SK-N-SH (cell line): Measurements from ENCODE around the gene CLRN2. TPM values are rescaled to one million over a fixed set of nuclear protein-coding genes. Genes with fewer than 3 reads are reported as not detected.

ENCODE experiments used
- CTCF ChIA-PET: fragments of 300-600, 350-600 bp; formaldehyde crosslinking; extraction: SDS; loops from one replicate; lab custom pipeline; 2021; lab: Yijun Ruan, JAX
- POLR2A ChIA-PET: fragments of 350-600 bp; sonication (Branson Sonifier 250); formaldehyde crosslinking; extraction: SDS; loops from one replicate; lab custom pipeline; 2020; ENCODE audit warnings: antibody characterized with exemption, inconsistent platforms; lab: Yijun Ruan, JAX
- DNase-seq: peaks from one replicate; pipeline ENCODE4 v3.0.0; 2012
- H2AFZ ChIP-seq: fragments of 200-600 bp; sonication (generic); 2 replicates; pipeline ENCODE4 v1.8.1; 2016; ENCODE audit warnings: antibody characterized with exemption, mild to moderate bottlenecking, low read depth
- H3F3A ChIP-seq: fragments of 200-600 bp; sonication (generic); replicated peaks from 2 replicates; pipeline ENCODE3; 2016; ENCODE audit warnings: antibody characterized with exemption, mild to moderate bottlenecking; ENCODE audit not compliant: insufficient read depth
- H3K27ac ChIP-seq, 2 experiments: fragments of 200-500 bp in 1 of 2; fragments of 200-600 bp in 1 of 2; sonication (Bioruptor generic) in 1 of 2; sonication (generic), shearing (Covaris generic) in 1 of 2; 2 replicates each; pipeline versions ENCODE4 v1.5.1 to v1.6.1; 2014 to 2016; ENCODE audit warnings: low read depth in 2 of 2, inconsistent platforms in 1 of 2, low read length in 1 of 2, mild to moderate bottlenecking in 1 of 2, mixed read lengths in 1 of 2
- H3K27me3 ChIP-seq: fragments of 200-600 bp; sonication (generic), shearing (Covaris generic); 2 replicates; pipeline ENCODE4 v1.6.1; 2016; ENCODE audit warnings: mixed run types; ENCODE audit not compliant: insufficient read depth
- H3K36me3 ChIP-seq, 2 experiments: fragments of 200-500 bp in 1 of 2; fragments of 200-600 bp in 1 of 2; sonication (Bioruptor generic) in 1 of 2; sonication (generic) in 1 of 2; replicated peaks in 1 of 2; 2 replicates each; pipeline versions ENCODE3 to v1.5.1; 2014 to 2016; ENCODE audit warnings: low read length in 1 of 2, mild to moderate bottlenecking in 1 of 2; ENCODE audit not compliant: insufficient read depth in 2 of 2, control insufficient read depth in 1 of 2
- H3K4me1 ChIP-seq, 2 experiments: fragments of 200-500 bp in 1 of 2; fragments of 200-600 bp in 1 of 2; sonication (Bioruptor generic) in 1 of 2; sonication (generic), shearing (Covaris generic) in 1 of 2; 2 replicates each; pipeline versions ENCODE4 v1.5.1 to v1.6.1; 2014 to 2016; ENCODE audit warnings: low read depth in 1 of 2, low read length in 1 of 2, mixed run types in 1 of 2; ENCODE audit not compliant: insufficient read depth in 2 of 2, control insufficient read depth in 1 of 2
- H3K4me2 ChIP-seq: fragments of 200-600 bp; sonication (generic), shearing (Covaris generic); 2 replicates; pipeline ENCODE4 v1.6.1; 2017; ENCODE audit warnings: mixed run types
- H3K4me3 ChIP-seq, 2 experiments: fragments of 200-500 bp in 1 of 2; fragments of 200-600 bp in 1 of 2; sonication (Bioruptor generic) in 1 of 2; sonication (generic), shearing (Covaris generic) in 1 of 2; 2 replicates each; pipeline versions ENCODE4 v1.5.1 to v1.8.1; 2014 to 2016; ENCODE audit warnings: low read depth in 2 of 2, inconsistent platforms in 1 of 2, low read length in 1 of 2, mild to moderate bottlenecking in 1 of 2, mixed read lengths in 1 of 2, moderate library complexity in 1 of 2
- H3K79me2 ChIP-seq: fragments of 200-600 bp; sonication (generic); 2 replicates; pipeline ENCODE4 v1.8.1; 2017; ENCODE audit warnings: mild to moderate bottlenecking; ENCODE audit not compliant: insufficient read depth
- H3K9ac ChIP-seq: fragments of 200-600 bp; sonication (generic); 2 replicates; pipeline ENCODE4 v1.6.1; 2017; ENCODE audit warnings: mixed run types
- H3K9me2 ChIP-seq: fragments of 200-600 bp; sonication (generic); 2 replicates; pipeline ENCODE4 v1.6.1; 2017; ENCODE audit warnings: mixed run types
- H3K9me3 ChIP-seq: fragments of 200-600 bp; sonication (generic); 2 replicates; pipeline ENCODE4 v1.6.1; 2017; ENCODE audit warnings: mixed run types, mild to moderate bottlenecking, moderate library complexity
- H4K20me1 ChIP-seq: fragments of 200-600 bp; sonication (generic); 2 replicates; pipeline ENCODE4 v1.6.1; 2017; ENCODE audit warnings: mild to moderate bottlenecking, mixed run types; ENCODE audit not compliant: insufficient read depth
- CTCF ChIP-seq: fragments of 200-600 bp; sonication (generic); IDR thresholded peaks from 2 replicates; pipeline ENCODE4 v1.6.1; 2017; ENCODE audit warnings: antibody characterized with exemption, mild to moderate bottlenecking, moderate library complexity
- FOSL2 ChIP-seq: IDR thresholded peaks from 2 replicates; pipeline ENCODE4 v1.4.0; 2012; ENCODE audit warnings: low read depth, mild to moderate bottlenecking, moderate library complexity, borderline replicate concordance
- GABPA ChIP-seq: IDR thresholded peaks from 2 replicates; pipeline ENCODE4 v1.4.0; 2012; ENCODE audit warnings: low read depth, mild to moderate bottlenecking
- IRF3 ChIP-seq: fragments of 150-350 bp; IDR thresholded peaks from 2 replicates; pipeline ENCODE4 v1.6.1; 2016; ENCODE audit warnings: mild to moderate bottlenecking, low read depth, low read length
- MAX ChIP-seq: IDR thresholded peaks from 2 replicates; pipeline ENCODE4 v1.4.0; 2012; ENCODE audit warnings: low read depth
- PBX3 ChIP-seq: IDR thresholded peaks from 2 replicates; pipeline ENCODE4; 2012
- POLR2AphosphoS5 ChIP-seq: IDR thresholded peaks from 2 replicates; pipeline ENCODE4 v1.6.1; 2012; ENCODE audit warnings: low read depth, low read length
- RAD21 ChIP-seq: IDR thresholded peaks from 2 replicates; pipeline ENCODE4 v1.6.1; 2012; ENCODE audit warnings: mild to moderate bottlenecking, low read length
- RCOR1 ChIP-seq: fragments of 150-350 bp; IDR thresholded peaks from 2 replicates; pipeline ENCODE4 v1.6.1; 2017; ENCODE audit warnings: antibody characterized with exemption, low read length
- REST ChIP-seq: IDR thresholded peaks from 2 replicates; pipeline ENCODE4 v1.6.1; 2012; ENCODE audit warnings: mild to moderate bottlenecking, low read depth, low read length, moderate library complexity
- RFX5 ChIP-seq: IDR thresholded peaks from 2 replicates; pipeline ENCODE4 v1.6.1; 2012; ENCODE audit warnings: mild to moderate bottlenecking, improper control_type of control experiment, low read length
- TCF12 ChIP-seq: IDR thresholded peaks from 2 replicates; pipeline ENCODE4 v1.4.0; 2012
- TEAD4 ChIP-seq: IDR thresholded peaks from 2 replicates; pipeline ENCODE4 v1.4.0; 2012; ENCODE audit warnings: mild to moderate bottlenecking, borderline replicate concordance; ENCODE audit not compliant: insufficient read depth
- USF1 ChIP-seq: IDR thresholded peaks from 2 replicates; pipeline ENCODE4 v1.4.0; 2012; ENCODE audit warnings: low read depth, borderline replicate concordance
- WGBS: methylation state at CpG from one replicate; pipeline ENCODE4 v1.1.6; 2017; ENCODE audit warnings: low lambda C conversion rate; 5-methylcytosine and 5-hydroxymethylcytosine counted together
- polyA plus RNA-seq, 3 experiments: library from polyadenylated mRNA; depleted of rRNA; stranded (reverse); fragments of >200 nt; gene quantifications; 2 replicates each; pipeline ENCODE4 v1.2.3, GENCODE V29; 2012

CLRN2 gene
- polyA plus RNA-seq, 1 of the 3 experiments (the other 2 are of a cell fraction) = not detected

- no peak for TF ChIP-seq IRF3
- TF ChIP-seq RFX5 = no peak
- TF ChIP-seq MAX = no peak
- no peak for TF ChIP-seq CTCF
- 0 out of 2 replicates have a peak, but pooled peaks have one; percentile 14 for TF ChIP-seq POLR2AphosphoS5
- TF ChIP-seq USF1 = no peak
- peak; percentile 35; the same call in 1 of the 2 replicates for TF ChIP-seq FOSL2
Observed at GRCh38 chr4:17561195-17561909, 46.4 kb downstream of the CLRN2 start (continued).

- POLR2A ChIA-PET = interaction anchor here (1.4 kb wide), 1 partner anchor 15 kb away, joined by 4 read pairs; the partner anchor contains the start of gene LAP3
- H3F3A ChIP-seq = no peaks in the 10 kb centered on the region
- WGBS = no CpG with 5 or more reads among the region's 1 CpG
Observed at GRCh38 chr4:17562157-17562556, 47.2 kb downstream of the CLRN2 start.

More at GRCh38 chr4:17562157-17562556, 47.2 kb downstream of the CLRN2 start:
- H2AFZ ChIP-seq = no peak overlapping the region
- no peaks in the 10 kb centered on the region for H3K9me3 ChIP-seq
- H3K79me2 ChIP-seq = no peaks in the 10 kb centered on the region
- peak overlapping the region in 1 of 2 experiments; percentile 64; a peak in 2 of 4 replicates for H3K27ac ChIP-seq
- TF ChIP-seq TEAD4 (no peak), GABPA (no peak), POLR2AphosphoS5 (no peak), RCOR1 (no peak), TCF12 (no peak), REST (no peak), FOSL2 (no peak), PBX3 (no peak), RAD21 (no peak)
- TF ChIP-seq, all 33 proteins: peak for 0
- H3K27me3 ChIP-seq = no peaks in the 10 kb centered on the region; the same call in 1 of the 2 replicates
- no peaks in the 10 kb centered on the region for H4K20me1 ChIP-seq
- CTCF ChIA-PET = interaction anchor here (1.9 kb wide), 1 partner anchor 14 kb away, joined by 7 read pairs; no protein-coding TSS in a partner anchor
- no peaks in the 10 kb centered on the region for H3K9me2 ChIP-seq
- H3K36me3 ChIP-seq = no peaks in the 10 kb centered on the region
- H3K4me3 ChIP-seq = no peak overlapping the region; a peak in 1 of 4 replicates
- DNase-seq = peak; percentile 21
- H3K9ac ChIP-seq = no peak overlapping the region
- no peak overlapping the region for H3K4me2 ChIP-seq
- peaks cover 0 to 17% of the 10 kb centered on the region in 2 experiments; a peak in 1 of 4 replicates for H3K4me1 ChIP-seq
